ENCODE measurements around the gene REXO4. TPM values are rescaled to one million over a fixed set of nuclear protein-coding genes. Genes with fewer than 3 reads are reported as not detected.

Gene REXO4
- total RNA-seq, 1 experiment from 2014 or later = 38.6 TPM

GRCh38 chr9:133383438-133383837, 34.4 kb downstream of the REXO4 start (continued):
- TF ChIP-seq ARID4B (CRISPR knock-in tag; IDR thresholded peaks at IDR 0.05; ENCODE audit: borderline replicate concordance) = no peak

DNA sequence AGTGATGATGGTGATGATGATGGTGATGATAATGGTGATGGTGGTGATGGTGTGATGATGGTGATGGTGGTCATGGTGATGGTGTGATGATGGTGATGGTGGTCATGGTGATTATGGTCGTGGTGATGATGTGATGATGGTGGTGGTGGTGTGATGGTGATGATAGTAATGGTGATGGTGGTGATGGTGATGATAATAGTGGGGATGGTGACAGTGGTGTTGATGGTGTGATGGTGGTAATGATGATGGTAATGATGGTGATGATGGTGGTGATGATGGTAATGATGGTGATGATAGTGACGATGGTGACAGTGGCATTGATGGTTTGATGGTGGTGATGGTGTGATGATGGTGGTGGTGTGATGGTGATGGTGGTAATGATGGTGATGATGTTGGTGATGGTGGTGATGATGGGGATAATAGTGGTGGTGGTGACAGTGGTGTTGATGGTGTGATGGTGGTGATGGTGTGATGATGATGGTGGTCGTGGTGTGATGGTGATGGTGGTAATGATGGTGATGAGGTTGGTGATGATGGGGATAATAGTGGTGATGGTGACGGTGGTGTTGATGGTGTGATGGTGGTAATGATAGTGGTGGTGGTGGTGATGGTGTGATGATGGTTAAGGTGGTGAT, 35.2 kb downstream of the REXO4 start:
- Mint-ChIP-seq H3K27me3 (ENCODE audit: low read depth) (peaks cover 19% of the 10 kb centered on the region), H3K27ac (no peak overlapping the region), H3K4me3 (no peak overlapping the region), H3K9me3 (peaks cover 4% of the 10 kb centered on the region), H3K4me1 (peaks cover 4% of the 10 kb centered on the region; the same call in 1 of the 2 replicates), H3K36me3 (no peaks in the 10 kb centered on the region)
- ATAC-seq (no peak), DNase-seq (ENCODE audit: low spot score) (no peak)
- POLR2A ChIA-PET = no interaction called here
- TF ChIP-seq NR1H2 (CRISPR knock-in tag; IDR thresholded peaks at IDR 0.05) (no peak), ZSCAN18 (CRISPR knock-in tag; IDR thresholded peaks at IDR 0.05) (no peak)
- TF ChIP-seq, protein P1, sequence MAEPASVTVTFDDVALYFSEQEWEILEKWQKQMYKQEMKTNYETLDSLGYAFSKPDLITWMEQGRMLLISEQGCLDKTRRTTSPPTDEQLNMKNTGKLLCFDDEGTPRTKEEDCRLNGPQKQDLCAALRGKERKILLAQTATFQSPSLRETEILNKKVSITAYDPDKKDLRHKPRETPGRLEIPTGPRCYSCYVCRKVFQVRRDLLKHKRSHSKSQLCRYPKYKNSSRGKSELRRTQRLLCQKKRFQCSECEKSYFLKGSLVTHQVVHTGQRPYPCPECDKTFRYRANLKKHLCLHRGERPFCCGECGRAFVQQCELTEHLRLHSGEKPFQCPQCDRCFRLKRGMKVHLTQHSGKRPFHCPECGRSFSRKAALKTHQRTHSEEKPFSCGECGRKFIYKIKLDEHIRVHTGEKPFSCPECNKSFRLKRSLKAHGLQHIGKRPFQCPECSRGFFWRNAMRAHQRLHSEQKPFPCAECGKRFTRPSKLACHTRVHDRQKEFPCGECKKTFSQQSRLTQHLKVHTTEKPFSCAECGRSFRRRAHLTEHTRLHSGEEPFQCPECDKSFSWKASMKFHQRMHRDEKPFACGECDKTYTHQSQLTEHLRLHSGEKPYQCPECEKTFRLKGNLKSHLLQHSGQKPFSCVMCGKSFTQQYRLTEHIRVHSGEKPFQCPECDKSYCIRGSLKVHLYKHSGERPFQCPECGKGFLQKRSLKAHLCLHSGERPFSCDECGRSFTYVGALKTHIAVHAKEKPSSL (CRISPR knock-in tag; conservative IDR thresholded peaks at IDR 0.05) = no peak
- TF ChIP-seq, protein P2, sequence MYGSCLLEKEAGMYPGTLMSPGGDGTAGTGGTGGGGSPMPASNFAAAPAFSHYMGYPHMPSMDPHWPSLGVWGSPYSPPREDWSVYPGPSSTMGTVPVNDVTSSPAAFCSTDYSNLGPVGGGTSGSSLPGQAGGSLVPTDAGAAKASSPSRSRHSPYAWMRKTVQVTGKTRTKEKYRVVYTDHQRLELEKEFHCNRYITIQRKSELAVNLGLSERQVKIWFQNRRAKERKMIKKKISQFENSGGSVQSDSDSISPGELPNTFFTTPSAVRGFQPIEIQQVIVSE (CRISPR knock-in tag; IDR thresholded peaks at IDR 0.05; ENCODE audit: borderline replicate concordance) = no peak
- CTCF ChIA-PET = no interaction called here

DNA sequence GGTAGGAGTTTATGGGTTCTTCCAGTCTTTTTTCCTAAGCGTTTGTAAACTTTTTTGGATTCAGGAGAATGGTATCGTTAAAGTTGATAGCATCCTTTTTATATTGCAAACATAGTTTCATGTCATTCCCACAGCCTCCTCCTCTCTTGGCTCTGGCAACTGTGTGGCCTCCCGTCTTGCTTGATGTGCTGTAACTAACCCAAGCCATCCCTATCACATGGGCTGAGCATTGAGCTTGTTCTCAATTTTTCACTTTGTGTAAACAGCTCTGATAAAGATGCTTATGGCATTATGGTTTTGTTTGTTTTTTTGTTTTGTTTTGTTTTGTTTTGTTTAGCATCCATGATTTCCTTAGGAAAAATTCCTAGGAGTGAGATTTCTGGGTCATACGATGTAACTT, 37.1 kb downstream of the REXO4 start:
- Mint-ChIP-seq H3K4me1 (peaks cover 4% of the 10 kb centered on the region; the same call in 1 of the 2 replicates), H3K36me3 (no peaks in the 10 kb centered on the region), H3K27me3 (ENCODE audit: low read depth) (peaks cover 30% of the 10 kb centered on the region), H3K9me3 (peaks cover 4% of the 10 kb centered on the region), H3K4me3 (no peak overlapping the region), H3K27ac (no peak overlapping the region)
- CTCF ChIA-PET = interaction anchor here (1.1 kb wide), 1 partner anchor 39 kb away, joined by 3 read pairs; no protein-coding TSS in a partner anchor
- DNase-seq (ENCODE audit: low spot score) (no peak), ATAC-seq (no peak)
- POLR2A ChIA-PET = no interaction called here
- TF ChIP-seq, protein P3, sequence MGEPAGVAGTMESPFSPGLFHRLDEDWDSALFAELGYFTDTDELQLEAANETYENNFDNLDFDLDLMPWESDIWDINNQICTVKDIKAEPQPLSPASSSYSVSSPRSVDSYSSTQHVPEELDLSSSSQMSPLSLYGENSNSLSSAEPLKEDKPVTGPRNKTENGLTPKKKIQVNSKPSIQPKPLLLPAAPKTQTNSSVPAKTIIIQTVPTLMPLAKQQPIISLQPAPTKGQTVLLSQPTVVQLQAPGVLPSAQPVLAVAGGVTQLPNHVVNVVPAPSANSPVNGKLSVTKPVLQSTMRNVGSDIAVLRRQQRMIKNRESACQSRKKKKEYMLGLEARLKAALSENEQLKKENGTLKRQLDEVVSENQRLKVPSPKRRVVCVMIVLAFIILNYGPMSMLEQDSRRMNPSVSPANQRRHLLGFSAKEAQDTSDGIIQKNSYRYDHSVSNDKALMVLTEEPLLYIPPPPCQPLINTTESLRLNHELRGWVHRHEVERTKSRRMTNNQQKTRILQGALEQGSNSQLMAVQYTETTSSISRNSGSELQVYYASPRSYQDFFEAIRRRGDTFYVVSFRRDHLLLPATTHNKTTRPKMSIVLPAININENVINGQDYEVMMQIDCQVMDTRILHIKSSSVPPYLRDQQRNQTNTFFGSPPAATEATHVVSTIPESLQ (CRISPR knock-in tag; IDR thresholded peaks at IDR 0.05) = no peak
- TF ChIP-seq ZSCAN18 (CRISPR knock-in tag; IDR thresholded peaks at IDR 0.05) (no peak), JAZF1 (CRISPR knock-in tag; IDR thresholded peaks at IDR 0.05) (no peak), ERG (CRISPR knock-in tag; IDR thresholded peaks at IDR 0.05) (no peak), JUN (CRISPR knock-in tag; IDR thresholded peaks at IDR 0.05) (no peak), HMGXB4 (CRISPR knock-in tag; IDR thresholded peaks at IDR 0.05) (no peak), ZNF317 (CRISPR knock-in tag; IDR thresholded peaks at IDR 0.05; ENCODE audit: borderline replicate concordance, low read depth) (no peak)
- TF ChIP-seq, protein P4, sequence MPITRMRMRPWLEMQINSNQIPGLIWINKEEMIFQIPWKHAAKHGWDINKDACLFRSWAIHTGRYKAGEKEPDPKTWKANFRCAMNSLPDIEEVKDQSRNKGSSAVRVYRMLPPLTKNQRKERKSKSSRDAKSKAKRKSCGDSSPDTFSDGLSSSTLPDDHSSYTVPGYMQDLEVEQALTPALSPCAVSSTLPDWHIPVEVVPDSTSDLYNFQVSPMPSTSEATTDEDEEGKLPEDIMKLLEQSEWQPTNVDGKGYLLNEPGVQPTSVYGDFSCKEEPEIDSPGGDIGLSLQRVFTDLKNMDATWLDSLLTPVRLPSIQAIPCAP (CRISPR knock-in tag; IDR thresholded peaks at IDR 0.05) = no peak
